Activated T-helper 1 cell treated with Interleukin-2 at 50 U/mL for 16 hours (primary cell): ENCODE results near the gene ERP29.
"Not testable (repeated sequence)": the region's sequence is repeated elsewhere in the genome, so short reads cannot be mapped to it uniquely, and the experiment has no call there.

Experiments
- DNase-seq: peaks from one replicate; pipeline ENCODE4 v3.0.0-alpha.2; 2020; ENCODE audit warnings: low read depth

The ERP29 gene

DNA sequence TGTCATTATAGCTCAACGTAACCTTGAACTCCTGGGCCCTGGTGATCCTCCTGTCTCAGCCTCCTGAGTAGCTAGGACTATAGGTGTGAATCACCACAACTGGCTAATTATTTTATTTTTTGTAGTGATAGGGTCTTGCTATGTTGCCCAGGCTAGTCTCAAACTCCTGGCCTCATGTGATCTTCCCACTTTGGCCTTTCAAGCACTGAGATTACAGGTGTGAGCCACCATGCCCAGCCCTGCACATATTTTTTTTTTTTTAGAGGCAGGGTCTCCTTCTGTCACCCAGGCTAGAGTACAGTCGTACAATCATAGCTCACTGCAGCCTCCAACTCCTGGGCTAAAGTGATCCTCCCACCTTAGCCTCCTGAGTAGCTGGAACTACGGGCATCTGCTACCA is 9.2 kb upstream of the ERP29 start:
- DNase-seq, result no peak

DNA sequence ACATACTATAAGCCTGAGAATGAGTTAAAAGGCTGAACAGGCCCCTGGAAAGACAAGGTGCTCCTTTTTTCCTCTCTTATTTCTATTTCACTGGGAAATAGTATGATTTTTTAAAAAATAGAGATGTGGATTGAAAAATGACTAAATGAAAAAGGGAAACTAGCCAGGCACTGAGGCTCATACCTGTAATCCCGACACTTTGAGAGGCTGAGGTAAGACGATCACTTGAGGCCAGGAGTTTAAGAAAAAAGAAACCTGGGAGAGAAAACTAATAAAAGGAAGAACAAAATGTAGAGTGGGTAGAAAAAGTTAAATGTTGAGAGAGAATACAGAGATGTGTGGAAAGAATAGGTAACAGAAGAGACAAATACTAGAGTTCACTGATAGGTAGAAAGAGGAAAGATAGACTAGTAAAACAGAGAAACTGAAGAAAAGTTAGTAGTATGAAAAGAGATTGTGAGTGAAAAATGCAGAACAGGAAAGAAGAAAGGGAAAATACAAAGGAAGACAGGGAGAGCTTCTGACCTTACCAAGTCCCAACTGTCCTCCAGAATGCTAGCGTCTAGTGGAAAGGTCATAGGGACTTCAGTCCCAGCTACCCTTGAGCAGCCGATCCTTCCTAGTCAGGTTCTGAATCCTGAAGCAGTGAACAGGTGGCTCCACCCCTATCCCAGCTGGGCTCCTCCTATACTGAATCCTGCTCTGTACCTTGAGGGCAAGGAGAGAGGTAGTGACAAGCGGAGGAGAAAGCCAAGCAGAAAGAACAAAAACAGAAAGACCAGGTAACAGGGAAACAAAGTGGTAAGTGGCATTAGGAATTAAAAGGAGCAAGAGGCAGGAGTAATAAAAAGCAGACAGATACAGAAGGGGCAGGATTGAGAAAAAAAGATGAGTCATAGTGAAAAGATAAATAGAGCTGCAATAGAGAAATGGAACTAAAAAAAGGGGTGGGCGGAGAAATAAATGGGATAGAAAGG is 7.5 kb upstream of the ERP29 start:
- no peak for DNase-seq

DNA sequence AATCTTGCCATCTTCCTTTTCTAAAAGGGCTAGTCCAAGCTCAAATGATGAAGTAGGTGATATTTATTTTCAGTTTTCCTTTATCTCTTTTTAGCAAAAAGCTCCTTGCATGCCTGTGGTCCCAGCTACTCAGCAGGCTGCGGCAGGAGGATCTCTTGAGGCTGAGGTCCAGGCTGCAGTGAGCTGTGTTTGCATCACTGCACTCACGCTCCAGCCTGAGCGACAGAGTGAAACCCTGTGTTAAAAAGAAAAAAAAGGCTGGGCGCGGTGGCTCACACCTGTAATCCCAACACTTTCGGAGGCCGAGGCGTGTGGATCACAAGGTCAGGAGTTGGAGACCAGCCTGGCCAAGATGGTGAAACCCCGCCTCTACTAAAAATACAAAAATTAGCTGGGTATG is 5.3 kb upstream of the ERP29 start:
- DNase-seq, result no peak

DNA sequence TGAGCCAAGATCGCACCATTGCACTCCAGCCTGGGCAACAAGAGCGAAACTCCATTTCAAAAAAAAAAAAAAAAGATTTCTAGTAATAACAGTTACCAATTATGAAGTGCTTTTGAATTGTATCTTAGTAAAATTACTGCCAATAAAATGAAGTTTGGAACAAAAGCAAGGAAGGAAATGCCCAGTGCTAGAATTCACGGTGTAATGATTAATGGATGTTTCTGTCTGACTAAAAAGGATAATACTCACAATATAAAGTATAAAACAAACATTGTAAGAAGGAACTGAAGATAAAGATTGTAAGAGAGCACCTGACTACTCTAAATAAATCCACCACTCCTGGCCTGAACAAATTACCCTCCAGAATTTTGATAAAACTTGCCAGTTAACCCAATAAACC is 4.3 kb upstream of the ERP29 start:
- DNase-seq, result no peak

DNA sequence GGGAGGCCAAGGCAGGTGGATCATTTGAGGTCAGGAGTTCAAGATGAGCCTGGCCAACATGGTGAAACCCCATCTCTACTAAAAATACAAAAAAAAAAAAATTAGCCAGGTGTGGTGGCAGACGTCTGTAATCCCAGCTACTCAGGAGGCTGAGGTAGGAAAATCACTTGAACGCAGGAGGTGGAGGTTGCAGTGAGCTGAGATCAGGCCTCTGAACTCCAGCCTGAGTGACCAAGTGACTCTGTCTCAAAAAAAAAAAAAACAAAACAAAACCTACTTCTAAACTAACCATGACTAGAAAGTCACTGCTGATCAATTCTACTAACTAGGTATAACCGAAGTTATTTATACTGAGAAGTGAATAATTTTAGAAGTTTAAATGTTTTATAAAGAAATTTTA is 3.6 kb upstream of the ERP29 start:
- not testable (repeated sequence) for DNase-seq

DNA sequence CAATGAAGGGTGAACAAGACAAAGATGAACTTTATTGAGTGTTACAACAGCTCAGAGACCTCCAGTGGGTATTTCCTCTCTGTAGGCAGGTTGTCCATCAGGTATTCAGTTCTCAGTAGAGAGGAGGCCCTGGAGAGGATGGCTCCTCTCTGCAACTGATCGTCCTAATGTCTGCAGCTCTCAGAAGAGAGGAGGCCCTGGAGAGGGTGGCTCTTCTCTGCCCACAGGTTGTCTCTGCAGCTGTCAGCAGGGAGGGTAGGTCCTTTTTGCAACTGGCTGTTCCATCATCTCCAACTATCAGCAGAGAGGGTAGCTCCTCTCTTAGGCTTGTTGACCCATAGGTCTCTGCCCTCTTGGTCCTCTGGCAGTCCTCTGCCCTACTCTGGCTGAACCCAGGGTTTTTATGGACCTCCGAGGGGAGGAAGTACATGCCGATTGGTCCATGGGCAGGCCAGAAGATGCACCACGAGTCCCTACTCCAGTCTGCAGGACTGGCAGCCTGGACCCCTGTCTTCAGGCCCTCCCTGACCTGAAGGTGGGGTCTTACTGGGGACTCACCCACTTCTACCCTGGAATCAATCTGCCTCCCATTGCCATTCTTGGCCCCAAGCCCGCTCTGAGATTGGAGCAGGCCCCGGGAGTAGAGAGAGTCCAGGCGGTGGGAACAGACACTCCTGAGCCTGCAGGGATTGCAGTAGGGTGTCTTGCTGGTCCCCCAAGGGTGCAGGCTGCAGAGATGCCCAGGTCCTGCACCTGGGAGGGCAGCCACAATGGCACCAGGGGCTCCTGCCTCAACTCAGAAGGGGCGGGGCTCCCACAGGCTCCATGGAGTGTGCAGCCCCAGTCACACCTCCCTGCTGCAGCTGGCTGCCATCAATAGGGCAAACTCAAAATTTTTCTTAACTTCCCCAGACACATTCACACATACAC is 2.5 kb upstream of the ERP29 start:
- DNase-seq, result no peak

DNA sequence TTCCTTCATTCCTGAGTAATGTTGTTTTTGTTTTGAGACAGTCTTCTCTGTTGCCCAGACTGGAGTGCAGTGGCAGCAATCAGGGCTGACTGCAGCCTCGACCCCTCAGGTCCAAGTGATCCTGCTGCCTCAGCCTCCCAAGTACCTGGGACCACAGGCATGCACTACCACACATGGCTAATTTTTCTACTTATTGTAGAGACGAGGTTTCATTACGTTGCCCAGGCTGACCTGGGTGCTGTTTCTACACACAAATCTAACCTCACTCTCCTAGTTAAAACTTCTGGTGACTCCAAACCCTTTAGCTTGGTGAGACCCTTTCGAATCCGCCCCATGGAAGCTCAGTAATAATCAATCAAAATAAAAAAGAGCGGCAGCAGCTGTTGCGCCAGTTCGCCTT is 1.5 kb upstream of the ERP29 start:
- no peak for DNase-seq

DNA sequence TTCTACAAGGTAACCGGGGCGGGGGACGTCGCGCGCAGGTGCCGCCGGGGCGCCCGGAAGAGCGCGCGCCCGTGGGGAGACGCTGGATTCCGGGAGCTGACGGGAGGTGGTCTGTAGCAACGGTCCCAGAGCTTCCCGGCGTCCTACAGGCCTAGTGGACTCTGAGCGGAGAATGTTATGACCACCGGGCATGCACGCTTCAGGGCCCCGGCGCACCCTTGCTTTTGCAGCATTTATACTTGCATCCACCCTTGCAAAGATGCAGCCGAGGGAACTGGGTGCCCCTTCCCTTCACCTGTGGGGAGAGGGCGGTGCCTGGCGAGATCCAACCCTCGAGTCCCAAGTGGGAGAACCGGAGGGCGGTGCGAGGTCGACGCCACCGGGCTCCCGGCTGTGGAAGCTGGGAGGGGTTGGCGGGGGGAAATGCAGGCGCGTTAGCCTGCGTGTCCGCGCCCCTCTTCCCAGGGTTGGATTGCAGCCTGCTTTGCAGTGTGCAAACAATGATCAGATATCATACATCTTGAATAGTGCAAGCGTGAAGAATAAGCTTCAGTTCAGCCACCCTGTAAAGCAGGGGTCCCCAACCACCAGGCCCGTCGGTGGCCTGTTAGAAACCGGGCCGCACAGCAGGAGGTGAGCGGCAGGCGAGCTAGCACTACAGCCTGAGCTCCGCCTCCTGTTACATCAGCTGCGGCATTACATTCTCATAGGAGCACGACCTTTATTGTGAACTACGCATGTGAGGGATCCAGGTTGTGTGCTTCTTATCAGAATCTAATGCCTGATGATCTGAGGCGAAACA is 576 bp downstream of the ERP29 start:
- DNase-seq, result peak; percentile 55

DNA sequence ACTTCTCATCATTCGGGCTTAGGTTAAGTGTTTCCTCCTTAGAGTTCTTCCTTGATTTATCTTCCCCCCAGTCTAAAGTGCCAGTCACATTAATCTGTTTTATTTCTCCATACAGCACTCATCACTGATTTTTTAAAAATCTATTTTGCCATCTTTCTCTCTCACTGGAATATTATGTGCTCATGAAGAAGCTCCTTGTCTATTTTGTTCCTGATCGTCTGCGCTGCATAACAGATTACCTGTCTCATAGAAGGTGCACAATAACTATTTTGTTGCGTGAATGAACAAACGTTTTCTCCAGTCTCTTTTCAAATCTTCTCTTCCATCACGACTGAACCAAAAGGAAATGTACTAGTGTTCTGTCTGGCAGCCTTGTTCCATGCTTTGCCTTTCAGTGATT is 2.7 kb downstream of the ERP29 start:
- DNase-seq, result no peak

DNA sequence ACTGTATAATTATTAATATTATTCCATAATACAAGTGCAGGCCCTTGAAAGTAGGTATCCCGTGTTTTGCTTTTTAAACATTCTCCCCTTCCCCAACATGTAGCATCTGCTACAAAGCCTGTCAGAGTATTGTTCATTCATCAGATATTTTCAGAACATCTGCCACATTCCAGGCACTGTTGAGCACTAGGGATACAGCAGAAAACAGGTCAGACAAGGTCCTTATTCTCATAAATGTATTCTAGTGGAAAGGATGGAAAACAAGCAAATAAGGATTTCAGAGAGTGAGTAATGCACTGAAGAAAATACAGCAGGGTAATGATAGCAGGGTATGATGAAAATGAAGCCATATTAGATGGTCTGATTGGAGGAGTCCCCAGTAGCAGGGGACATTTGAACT is 3.8 kb downstream of the ERP29 start:
- DNase-seq, result no peak

DNA sequence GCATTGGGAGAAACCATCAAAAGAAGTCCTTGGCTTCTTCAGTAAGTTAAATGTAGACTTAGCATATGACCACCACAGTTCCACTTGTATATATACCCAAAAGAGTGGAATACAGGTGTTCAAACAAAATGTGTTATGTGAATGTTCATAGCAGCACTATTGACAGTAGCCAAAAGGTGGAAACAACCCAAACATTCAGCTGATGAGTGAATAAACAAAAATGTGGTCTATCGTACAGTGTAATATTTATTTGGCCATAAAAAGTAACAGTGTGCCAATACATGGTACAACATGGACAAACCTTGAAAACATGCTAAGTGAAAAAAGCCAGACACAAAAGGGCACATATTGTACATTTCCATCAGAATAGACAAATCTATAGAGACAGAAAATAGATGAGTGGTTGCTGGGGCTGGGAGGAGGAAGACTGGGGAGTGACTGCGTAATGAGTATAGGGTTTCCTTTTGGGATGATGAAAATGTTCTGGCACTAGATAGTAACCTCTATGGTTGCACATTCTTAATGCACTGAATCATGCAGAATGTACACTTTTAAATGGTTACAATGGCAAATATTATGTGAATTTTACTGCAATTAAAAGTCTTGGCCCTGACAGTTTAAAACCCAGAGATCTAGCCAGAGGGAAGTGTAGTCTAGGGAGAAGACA is 5.5 kb downstream of the ERP29 start:
- no peak for DNase-seq

DNA sequence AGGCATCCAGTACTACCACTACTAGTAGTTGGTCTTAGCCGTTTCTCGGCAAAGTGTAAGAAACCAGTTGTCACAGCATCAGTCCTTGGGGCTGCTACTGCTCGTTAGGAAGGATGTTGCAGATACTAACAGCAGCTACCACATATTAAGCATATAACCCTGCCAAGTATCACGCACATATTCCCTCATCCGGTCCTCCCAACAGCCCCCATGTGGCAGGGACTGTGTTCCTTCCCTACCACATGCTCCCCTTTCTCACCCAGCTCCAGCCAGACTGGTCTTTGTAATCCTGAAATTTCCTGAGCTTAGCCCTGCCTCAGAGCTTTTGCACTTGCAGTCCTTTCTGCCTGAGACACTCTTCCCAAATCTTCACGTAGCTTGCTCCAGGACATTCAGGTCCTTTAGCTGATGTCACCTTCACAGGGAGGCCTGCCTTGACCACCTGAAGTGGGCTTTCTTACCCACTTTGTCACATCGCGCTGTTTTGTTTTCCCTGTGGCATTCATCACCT is 7.8 kb downstream of the ERP29 start:
- DNase-seq, result no peak

DNA sequence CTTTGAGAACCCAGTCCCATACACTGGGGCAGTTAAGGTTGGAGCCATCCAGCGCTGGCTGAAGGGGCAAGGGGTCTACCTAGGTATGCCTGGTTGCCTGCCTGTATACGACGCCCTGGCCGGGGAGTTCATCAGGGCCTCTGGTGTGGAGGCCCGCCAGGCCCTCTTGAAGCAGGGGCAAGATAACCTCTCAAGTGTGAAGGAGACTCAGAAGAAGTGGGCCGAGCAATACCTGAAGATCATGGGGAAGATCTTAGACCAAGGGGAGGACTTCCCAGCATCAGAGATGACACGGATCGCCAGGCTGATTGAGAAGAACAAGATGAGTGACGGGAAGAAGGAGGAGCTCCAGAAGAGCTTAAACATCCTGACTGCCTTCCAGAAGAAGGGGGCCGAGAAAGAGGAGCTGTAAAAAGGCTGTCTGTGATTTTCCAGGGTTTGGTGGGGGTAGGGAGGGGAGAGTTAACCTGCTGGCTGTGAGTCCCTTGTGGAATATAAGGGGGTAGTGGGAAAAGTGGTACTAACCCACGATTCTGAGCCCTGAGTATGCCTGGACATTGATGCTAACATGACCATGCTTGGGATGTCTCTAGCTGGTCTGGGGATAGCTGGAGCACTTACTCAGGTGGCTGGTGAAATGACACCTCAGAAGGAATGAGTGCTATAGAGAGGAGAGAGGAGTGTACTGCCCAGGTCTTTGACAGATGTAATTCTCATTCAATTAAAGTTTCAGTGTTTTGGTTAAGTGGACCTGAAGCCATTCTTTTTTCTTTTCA is 9.2 kb downstream of the ERP29 start:
- no peak for DNase-seq

DNA sequence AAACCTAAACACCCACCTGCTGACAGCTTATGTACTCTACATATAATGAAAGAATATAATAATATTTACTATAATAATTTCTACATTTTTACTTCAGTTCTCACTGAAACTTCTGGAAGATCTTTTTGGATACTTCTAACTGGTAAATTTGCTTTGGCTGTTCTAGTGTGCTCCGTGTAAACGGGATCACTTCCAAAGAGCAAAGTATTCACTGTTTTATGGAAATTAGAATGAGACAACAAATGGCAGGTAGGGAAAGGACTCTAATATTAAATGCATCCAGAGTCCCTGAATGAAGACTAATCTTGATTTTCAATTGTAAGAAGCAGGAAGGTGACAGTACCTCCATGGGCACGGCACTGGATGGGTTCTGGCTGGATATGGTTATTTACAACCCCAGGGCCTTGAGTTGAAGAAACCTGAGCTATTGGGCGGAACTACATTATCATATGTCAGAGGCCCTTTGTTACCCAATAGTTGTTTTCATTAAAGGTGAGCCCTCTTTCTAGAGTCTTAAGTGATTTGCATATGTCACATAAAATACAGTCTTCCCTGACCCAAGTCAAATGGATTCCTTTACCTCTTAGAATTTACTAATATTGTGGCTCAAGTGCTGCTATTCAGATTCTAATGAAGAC is 10.7 kb downstream of the ERP29 start:
- DNase-seq, result no peak

DNA sequence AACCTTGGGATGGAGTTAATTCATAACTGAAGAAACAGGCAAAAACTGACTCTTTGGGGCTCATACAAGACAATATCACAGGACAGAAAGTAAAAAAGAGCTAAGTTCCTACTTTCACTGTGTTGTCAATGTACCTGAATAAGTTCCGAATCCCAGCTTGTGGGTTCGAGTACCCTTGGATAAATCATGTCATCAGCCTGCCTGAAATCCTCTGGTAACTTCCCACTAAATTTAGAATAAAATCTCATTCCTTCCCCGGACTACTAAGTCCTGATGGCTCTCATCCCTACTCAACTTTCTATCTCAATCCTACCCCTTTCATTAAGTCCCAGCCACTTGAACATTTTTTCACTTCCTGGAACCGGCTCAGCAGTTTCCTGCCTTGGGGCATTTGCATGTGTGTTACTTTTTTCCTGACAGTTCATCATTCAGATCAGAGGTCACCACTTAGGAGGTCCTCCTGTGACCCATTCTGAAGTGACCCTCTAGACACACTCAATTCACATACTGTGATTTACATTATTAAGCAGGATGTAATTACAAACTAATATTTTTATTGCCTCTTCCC is 12.7 kb downstream of the ERP29 start:
- DNase-seq, result no peak

DNA sequence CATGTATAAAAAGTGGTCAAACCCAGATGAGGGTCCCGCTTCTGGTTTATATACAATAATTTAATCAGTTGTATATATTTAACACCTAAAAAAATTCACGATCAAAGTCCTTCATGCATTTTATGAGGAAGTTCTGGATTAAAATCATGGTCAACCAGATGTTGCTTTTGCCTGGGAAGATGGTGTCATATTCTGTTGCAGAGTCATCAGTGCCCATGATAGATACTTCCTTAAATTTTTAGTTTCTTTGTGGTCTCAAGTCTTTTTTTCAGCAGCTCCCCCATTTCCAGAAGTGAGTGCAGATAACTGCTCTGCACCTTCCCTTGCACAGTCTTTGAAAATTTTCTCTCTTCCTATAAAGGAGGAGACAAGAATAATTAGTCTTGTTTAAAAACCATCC is 16.1 kb downstream of the ERP29 start:
- no peak for DNase-seq

DNA sequence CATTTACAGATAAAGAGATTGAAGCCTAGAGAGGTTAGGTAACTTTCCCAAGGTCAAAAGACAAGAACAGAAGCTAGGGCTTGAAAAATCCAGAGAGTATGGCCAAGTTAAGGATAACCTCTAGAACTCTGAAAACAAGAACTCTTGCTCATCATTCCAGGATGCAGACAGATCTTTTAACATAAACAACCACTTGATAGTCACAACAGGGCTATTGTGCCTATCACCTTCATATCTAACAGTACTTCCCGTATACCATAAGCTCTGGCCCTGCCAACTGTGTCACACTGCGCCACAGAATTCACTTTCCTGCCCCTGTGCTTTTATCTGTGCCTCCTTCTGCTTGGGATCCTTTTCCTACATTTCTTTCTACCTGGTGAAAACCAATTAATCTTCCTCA is 18.2 kb downstream of the ERP29 start:
- DNase-seq, result no peak

DNA sequence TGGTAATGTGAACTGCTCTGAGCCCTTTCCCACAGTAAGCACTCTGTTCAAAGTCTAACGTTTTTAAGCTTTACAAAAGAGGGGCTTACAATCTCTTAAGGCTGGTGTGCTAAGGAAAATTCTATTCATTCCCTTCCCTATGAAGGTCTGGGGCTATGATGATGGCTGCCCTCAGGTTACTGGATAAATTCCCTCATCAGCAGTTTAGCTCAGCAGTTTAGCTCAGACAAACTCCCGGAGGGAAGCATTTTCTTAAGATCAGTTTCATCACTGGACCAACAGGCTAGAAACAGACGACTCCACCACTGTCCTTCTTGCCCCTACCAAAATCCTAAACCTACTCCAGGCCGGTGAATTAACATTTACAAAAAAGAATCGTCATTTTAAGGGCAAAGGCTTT is 19.1 kb downstream of the ERP29 start:
- DNase-seq, result no peak

DNA sequence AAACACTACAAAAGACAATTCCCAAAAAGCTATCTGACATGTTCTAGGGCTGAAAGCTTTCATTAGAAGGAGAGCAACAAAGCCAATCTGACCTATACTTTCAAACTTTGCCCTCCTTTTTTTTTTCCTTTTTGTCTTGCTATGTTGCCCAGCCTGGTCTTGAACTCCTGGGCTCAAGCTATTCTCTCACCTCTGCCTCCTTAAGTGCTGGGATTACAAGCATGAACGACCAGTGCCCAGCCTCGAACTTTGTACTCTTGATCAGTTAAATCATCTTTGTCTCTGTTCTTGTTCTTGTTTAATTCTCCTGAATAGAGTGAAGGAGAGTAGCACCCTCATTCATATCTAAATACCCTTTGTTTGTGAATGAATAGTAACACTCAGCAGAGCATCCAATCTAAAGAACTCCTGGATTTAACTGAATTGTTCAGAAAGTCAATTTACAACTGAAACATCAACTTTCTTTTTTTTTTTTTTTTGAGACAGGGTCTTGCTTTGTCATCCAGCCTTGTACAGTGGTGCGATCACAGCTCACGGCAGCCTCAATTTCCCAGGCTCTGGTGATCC is 22.1 kb downstream of the ERP29 start:
- no peak for DNase-seq
